IPS-15b (cell line): ENCODE results near the gene DZIP1.
"Not testable (repeated sequence)": the region's sequence is repeated elsewhere in the genome, so short reads cannot be mapped to it uniquely, and the experiment has no call there.

Experiments
- H3K27me3 ChIP-seq: one replicate; pipeline ENCODE4 v1.6.1; 2013; ENCODE audit warnings: low read length; ENCODE audit not compliant: control insufficient read depth, insufficient read depth
- H3K36me3 ChIP-seq: one replicate; pipeline ENCODE4 v1.6.1; 2013; ENCODE audit warnings: low read length; ENCODE audit not compliant: control insufficient read depth, insufficient read depth
- H3K4me1 ChIP-seq: one replicate; pipeline ENCODE4 v1.6.1; 2013; ENCODE audit warnings: mild to moderate bottlenecking, low read length; ENCODE audit not compliant: control insufficient read depth, insufficient read depth
- H3K4me3 ChIP-seq: one replicate; pipeline ENCODE4 v1.5.1; 2013; ENCODE audit warnings: low read depth, low read length
- H3K9ac ChIP-seq: one replicate; pipeline ENCODE4 v1.6.1; 2013; ENCODE audit warnings: low read depth, mild to moderate bottlenecking, low read length
- H3K9me3 ChIP-seq: one replicate; pipeline ENCODE4 v1.6.1; 2013; ENCODE audit warnings: mild to moderate bottlenecking, low read length; ENCODE audit not compliant: control insufficient read depth, insufficient read depth

The DZIP1 gene

GRCh38 chr13:95667235-95667634, 22.7 kb upstream of the DZIP1 start:
- H3K36me3 ChIP-seq, H3K4me1 ChIP-seq, H3K9ac ChIP-seq, H3K4me3 ChIP-seq, H3K9me3 ChIP-seq, H3K27me3 ChIP-seq: not testable (repeated sequence)

GRCh38 chr13:95660981-95661581, 16.6 kb upstream of the DZIP1 start:
- Histone ChIP-seq H3K4me1 (no peaks in the 10 kb centered on the region), H3K36me3 (no peaks in the 10 kb centered on the region), H3K9ac (no peak overlapping the region)

DNA sequence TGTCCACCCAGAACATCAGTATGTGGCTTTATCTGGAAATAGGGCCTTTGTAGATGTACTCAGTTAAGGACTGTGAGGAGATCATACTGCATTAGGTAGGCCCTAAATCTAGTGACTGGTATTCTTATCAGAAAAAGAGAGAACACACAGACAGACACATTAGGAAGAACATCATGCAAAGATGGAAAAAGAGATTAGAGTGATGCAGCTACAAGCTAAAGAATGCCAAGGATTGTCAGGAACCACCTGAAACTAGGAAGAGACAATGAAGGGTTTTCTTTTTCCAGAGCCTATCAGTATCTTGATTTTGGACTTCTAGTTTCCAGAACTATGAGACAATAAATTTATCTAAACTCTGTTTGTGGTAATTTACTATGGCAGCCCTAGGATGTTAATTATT, 15.0 kb upstream of the DZIP1 start:
- Histone ChIP-seq H3K4me1 (no peaks in the 10 kb centered on the region), H3K27me3 (no peaks in the 10 kb centered on the region), H3K9me3 (no peaks in the 10 kb centered on the region), H3K4me3 (no peak overlapping the region), H3K9ac (no peak overlapping the region), H3K36me3 (no peaks in the 10 kb centered on the region)

More at GRCh38 chr13:95660981-95661581, 16.6 kb upstream of the DZIP1 start:
- H3K9me3 ChIP-seq: no peaks in the 10 kb centered on the region
- H3K4me3 ChIP-seq: no peak overlapping the region
- no peaks in the 10 kb centered on the region for H3K27me3 ChIP-seq

- Histone ChIP-seq H3K36me3 (no peaks in the 10 kb centered on the region), H3K27me3 (no peaks in the 10 kb centered on the region), H3K9ac (no peak overlapping the region), H3K4me1 (peaks cover 4% of the 10 kb centered on the region), H3K4me3 (no peak overlapping the region), H3K9me3 (no peaks in the 10 kb centered on the region)
Observed at GRCh38 chr13:95656386-95657015, 12.0 kb upstream of the DZIP1 start.

DNA sequence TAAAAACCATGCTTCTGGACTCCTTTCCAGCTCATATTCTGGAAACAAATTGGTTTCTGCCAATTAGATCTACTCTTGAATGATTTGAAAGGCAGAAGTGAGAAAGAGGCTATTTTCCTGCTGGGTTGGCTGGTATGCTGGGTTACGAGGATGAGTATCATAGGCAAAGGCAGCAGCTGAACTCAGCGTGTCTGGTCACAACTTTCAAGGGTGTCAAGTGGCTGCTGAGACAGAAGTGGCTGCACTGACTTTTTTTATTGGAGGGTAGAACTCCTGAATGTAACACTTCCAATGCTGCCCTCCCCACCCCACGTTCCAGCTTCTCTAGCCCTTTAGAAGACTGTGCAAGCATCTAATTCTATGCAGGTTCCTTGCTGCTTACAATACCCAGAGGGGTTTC, 8.3 kb upstream of the DZIP1 start:
- Histone ChIP-seq H3K4me3 (no peak overlapping the region), H3K27me3 (no peaks in the 10 kb centered on the region), H3K9me3 (no peaks in the 10 kb centered on the region), H3K36me3 (no peaks in the 10 kb centered on the region), H3K9ac (no peak overlapping the region), H3K4me1 (peaks cover 4% of the 10 kb centered on the region)

GRCh38 chr13:95652244-95652764, 7.8 kb upstream of the DZIP1 start:
- H3K4me3 ChIP-seq: no peak overlapping the region

DNA sequence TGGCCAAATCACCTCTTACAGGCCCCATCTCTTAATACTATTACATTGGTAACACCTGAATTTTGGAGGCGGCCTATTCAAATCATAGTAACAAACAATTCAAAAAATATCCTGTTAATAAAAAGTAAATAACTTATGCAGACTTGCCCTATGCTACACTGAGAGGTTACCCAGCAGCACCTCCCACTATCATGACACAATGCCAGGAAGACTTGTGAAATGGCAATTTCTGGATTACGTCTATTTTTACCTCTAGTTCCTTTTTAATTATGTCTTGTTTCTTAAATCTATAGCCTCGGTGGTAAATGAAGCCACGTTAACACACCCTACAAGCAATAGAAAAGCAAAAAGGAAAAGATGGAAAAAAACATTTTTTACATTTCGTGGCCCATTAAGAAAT, 6.2 kb upstream of the DZIP1 start:
- Histone ChIP-seq H3K4me3 (no peak overlapping the region), H3K4me1 (peaks cover 4% of the 10 kb centered on the region), H3K36me3 (no peaks in the 10 kb centered on the region), H3K9ac (no peak overlapping the region), H3K27me3 (no peaks in the 10 kb centered on the region), H3K9me3 (no peaks in the 10 kb centered on the region)

More at GRCh38 chr13:95652244-95652764, 7.8 kb upstream of the DZIP1 start:
- no peaks in the 10 kb centered on the region for H3K9me3 ChIP-seq
- H3K36me3 ChIP-seq: no peaks in the 10 kb centered on the region
- H3K4me1 ChIP-seq: peaks cover 4% of the 10 kb centered on the region
- H3K9ac ChIP-seq: no peak overlapping the region
- H3K27me3 ChIP-seq: no peaks in the 10 kb centered on the region

DNA sequence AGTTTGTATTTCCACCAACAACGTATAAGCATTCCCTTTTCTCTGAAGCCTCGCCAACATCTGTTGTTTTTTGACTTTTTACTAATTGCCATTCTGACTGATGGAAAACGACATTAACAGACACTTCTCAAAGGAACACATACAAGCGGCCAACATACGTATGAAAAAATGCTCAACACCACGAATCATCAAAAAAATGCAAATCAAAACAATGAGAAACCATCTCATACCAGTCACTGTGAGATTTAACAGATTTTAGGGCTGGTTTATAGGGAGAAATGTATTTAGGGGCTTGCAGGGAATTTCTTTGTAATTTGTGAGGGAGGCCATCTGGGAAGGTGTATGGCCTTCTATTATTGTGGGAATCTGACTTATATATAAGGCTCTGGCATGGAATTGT, 2.8 kb upstream of the DZIP1 start:
- no peak overlapping the region for H3K4me3 ChIP-seq
- no peaks in the 10 kb centered on the region for H3K36me3 ChIP-seq
- H3K9me3 ChIP-seq: no peaks in the 10 kb centered on the region
- no peaks in the 10 kb centered on the region for H3K4me1 ChIP-seq
- H3K9ac ChIP-seq: no peak overlapping the region
- peaks cover 16% of the 10 kb centered on the region for H3K27me3 ChIP-seq

- Histone ChIP-seq H3K27me3 (peaks cover 21% of the 10 kb centered on the region), H3K36me3 (no peaks in the 10 kb centered on the region), H3K9me3 (no peaks in the 10 kb centered on the region), H3K4me1 (no peaks in the 10 kb centered on the region), H3K4me3 (peak overlapping the region; percentile 76), H3K9ac (peak overlapping the region; percentile 47)
Observed at GRCh38 chr13:95643936-95644598, 439 bp downstream of the DZIP1 start.

DNA sequence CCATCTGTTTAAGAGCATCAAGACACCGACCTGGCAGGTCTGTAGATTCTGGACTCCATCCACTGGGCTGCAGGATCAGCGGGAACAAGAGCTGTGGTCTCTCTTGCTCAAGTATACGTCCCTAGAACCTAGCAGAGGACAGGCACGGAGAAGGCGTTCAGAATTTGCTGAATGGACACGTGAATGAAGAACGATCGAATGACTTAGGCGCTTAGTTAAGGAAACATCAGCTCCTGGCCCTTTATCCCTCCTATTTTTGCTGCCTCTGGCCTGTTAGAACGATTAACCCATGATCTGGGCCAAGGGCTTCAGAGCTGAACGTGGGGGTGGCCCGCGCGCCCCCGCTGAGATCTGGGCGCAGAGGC, 953 bp downstream of the DZIP1 start:
- Histone ChIP-seq H3K9ac (peak overlapping the region; percentile 47), H3K27me3 (peaks cover 21% of the 10 kb centered on the region), H3K4me3 (peak overlapping the region; percentile 76), H3K9me3 (no peaks in the 10 kb centered on the region), H3K36me3 (no peaks in the 10 kb centered on the region), H3K4me1 (no peaks in the 10 kb centered on the region)

GRCh38 chr13:95642999-95643398, 1.5 kb downstream of the DZIP1 start:
- Histone ChIP-seq H3K36me3 (no peaks in the 10 kb centered on the region), H3K9ac (no peak overlapping the region), H3K27me3 (peaks cover 21% of the 10 kb centered on the region), H3K4me1 (no peaks in the 10 kb centered on the region), H3K9me3 (no peaks in the 10 kb centered on the region), H3K4me3 (peak overlapping the region; percentile 76)
